Measurements from ENCODE around the gene AGTR1. TPM values are rescaled to one million over a fixed set of nuclear protein-coding genes. Genes with fewer than 3 reads are reported as not detected.

The AGTR1 gene
- total and polyA plus RNA-seq, 2 donors (not counting 3 experiments of a cell fraction or from before 2014, with no cell fraction given): not detected

GRCh38 chr3:148792516-148792915, 94.8 kb downstream of the AGTR1 start:
- POLR2A ChIA-PET: no interaction called here
- TF ChIP-seq MYC (IDR thresholded peaks at IDR 0.05; ENCODE audit: low read depth, low read length) (no peak), FOS (IDR thresholded peaks at IDR 0.05; ENCODE audit: borderline replicate concordance, insufficient read depth, low read length) (no peak), MAX (IDR thresholded peaks at IDR 0.05; ENCODE audit: insufficient read depth, insufficient read length) (no peak), CTCF (IDR thresholded peaks at IDR 0.05; ENCODE audit: extremely low read depth in 1 of 2, insufficient read depth in 1 of 2, low read depth in 1 of 2, low read length in 2 of 2) (no peak), JUN (IDR thresholded peaks at IDR 0.05; ENCODE audit: borderline replicate concordance, insufficient read depth, insufficient read length, low read depth) (no peak), EZH2 (IDR thresholded peaks at IDR 0.05; ENCODE audit: borderline replicate concordance, low read depth, low read length, severe bottlenecking) (no peak), GATA2 (IDR thresholded peaks at IDR 0.05; ENCODE audit: insufficient read depth, insufficient read length, low read depth, low read length) (no peak), POLR2AphosphoS5 (IDR thresholded peaks at IDR 0.05; ENCODE audit: insufficient read depth, low read depth, low read length) (no peak), POLR2A (IDR thresholded peaks at IDR 0.05; ENCODE audit: low read depth, low read length) (no peak)

More at GRCh38 chr3:148792516-148792915, 94.8 kb downstream of the AGTR1 start:
- Histone ChIP-seq H3K27me3 (ENCODE audit: control insufficient read depth in 2 of 2, insufficient read depth in 2 of 2, low read length in 2 of 2) (peaks cover 0 to 5% of the 10 kb centered on the region in 2 experiments), H3K4me1 (ENCODE audit: control insufficient read depth, extremely low read depth, insufficient read depth, low read length) (no peaks in the 10 kb centered on the region), H4K20me1 (replicated peaks; ENCODE audit: control insufficient read depth, extremely low read depth, insufficient read depth, low read length) (no peaks in the 10 kb centered on the region), H3K9ac (replicated peaks; ENCODE audit: extremely low read depth, insufficient read depth, low read length) (no peak overlapping the region), H3K9me1 (replicated peaks; ENCODE audit: control insufficient read depth, extremely low read depth, insufficient read depth, low read length) (no peaks in the 10 kb centered on the region), H3K4me2 (ENCODE audit: insufficient read depth, low read length) (no peak overlapping the region), H3K9me3 (replicated peaks; ENCODE audit: control insufficient read depth, insufficient read depth, low read length) (no peaks in the 10 kb centered on the region), H3K27ac (ENCODE audit: insufficient read depth, low read depth, low read length) (no peak overlapping the region), H3K36me3 (ENCODE audit: control insufficient read depth in 2 of 2, extremely low read depth in 1 of 2, insufficient read depth in 2 of 2, low read length in 2 of 2) (no peaks in the 10 kb centered on the region), H3K79me2 (ENCODE audit: control insufficient read depth, insufficient read depth, low read length) (no peaks in the 10 kb centered on the region), H3K4me3 (replicated peaks in 1 of 3; ENCODE audit: insufficient read depth in 1 of 3, low read depth in 1 of 3, low read length in 3 of 3) (no peak overlapping the region), H2AFZ (ENCODE audit: low read depth, low read length) (no peak overlapping the region)
- intact Hi-C loops (cut with micrococcal nuclease): no loop called here
- FAIRE-seq: no peak
- no TSS peak for BruUV-seq (replicated peaks)
- DNase-seq (ENCODE audit: low read depth, low spot score): no peak
- CTCF ChIA-PET: no interaction called here
- dilution Hi-C loops (cut with MboI; ENCODE audit: extremely low pct_ligation_motif_present, low sequenced_read_pairs): no loop called here

Small RNA genes lying within 50 kb of the gene (small RNA-seq; reads per million reads assigned to genes)
- gene RPL38P1 (ENCODE audit: insufficient read depth, insufficient read length, low read depth, low replicate concordance): not detected

Other genes with a start within 250 kb of the AGTR1 start
- gene CPB1, start 129.9 kb downstream of the AGTR1 start, total RNA-seq: not detected in 2 replicates
- gene CPB1, start 129.9 kb downstream of the AGTR1 start, polyA plus RNA-seq: not detected in 2 replicates
- gene CPA3, start 167.4 kb downstream of the AGTR1 start, total RNA-seq: 1.7 and 3.3 TPM in 2 replicates
- 4.6 and 6.4 TPM in 2 replicates for gene CPA3, start 167.4 kb downstream of the AGTR1 start, polyA plus RNA-seq

Data from endothelial cell of umbilical vein (primary cell).